ENCODE data around the gene EXOC4. TPM values are rescaled to one million over a fixed set of nuclear protein-coding genes. Genes with fewer than 3 reads are reported as not detected.

EXOC4 gene
- total RNA-seq, 2 donors from 2014 or later: 53.5 to 62.3 TPM

DNA sequence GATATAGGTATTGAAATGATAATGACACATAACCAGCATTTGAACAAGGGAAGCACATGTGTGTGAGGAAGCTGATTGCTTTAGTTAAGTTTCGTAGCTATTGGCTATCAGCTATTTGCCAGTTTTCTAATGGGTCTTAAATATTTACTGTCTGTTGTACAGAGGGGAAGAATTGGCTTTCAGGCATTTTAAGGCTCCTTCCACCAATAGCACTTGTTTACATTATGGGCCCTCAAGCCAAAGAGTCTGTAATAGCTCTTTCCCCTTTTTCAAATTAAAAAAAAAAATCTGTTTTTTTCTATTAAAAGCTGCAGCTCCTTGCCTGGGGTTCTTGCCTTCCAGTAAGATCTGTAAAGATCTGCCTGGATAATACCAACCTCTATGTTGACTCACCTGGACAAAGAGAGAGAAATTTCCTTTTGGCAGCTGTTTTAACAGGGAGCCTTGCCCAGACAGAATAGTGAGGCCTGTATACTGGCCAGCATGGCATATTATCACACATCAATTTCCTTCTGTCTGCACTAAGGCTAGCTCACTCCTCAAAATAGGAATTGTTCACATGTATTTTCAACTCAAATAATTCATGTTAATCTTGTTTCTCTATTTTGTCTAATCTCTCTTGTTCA lies 769.5 kb downstream of the EXOC4 start:
- H3K4me3 Mint-ChIP-seq: no peak overlapping the region
- peaks cover 5% of the 10 kb centered on the region for H3K9me3 Mint-ChIP-seq
- peaks cover 5% of the 10 kb centered on the region for H3K36me3 Mint-ChIP-seq (ENCODE audit: low read depth)
- H3K27ac Mint-ChIP-seq: no peak overlapping the region
- H3K4me1 Mint-ChIP-seq: no peaks in the 10 kb centered on the region
- no peak for ATAC-seq (replicated peaks)
- no peaks in the 10 kb centered on the region for H3K27me3 Mint-ChIP-seq

DNA sequence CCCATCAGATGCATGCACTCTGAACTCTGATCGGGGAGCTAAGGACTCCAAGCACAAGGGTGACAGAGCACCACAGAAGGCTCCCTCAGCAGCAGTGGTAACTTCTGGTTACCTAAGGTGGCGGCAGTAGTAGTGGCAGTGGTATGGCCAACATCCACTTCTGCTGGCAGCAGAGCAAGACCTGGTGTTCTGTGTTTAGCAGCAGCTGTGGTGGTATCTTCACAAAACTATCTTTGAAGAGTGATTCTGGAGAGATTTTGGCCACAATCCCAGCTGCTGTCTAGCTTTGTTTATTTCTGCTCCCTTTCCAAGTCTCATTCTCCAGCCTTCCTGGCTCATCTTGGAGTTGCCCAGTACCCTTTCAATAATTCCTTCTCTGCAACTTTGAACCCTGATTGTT lies 771.9 kb downstream of the EXOC4 start:
- Mint-ChIP-seq H3K27me3 (no peaks in the 10 kb centered on the region), H3K4me1 (no peaks in the 10 kb centered on the region), H3K4me3 (no peak overlapping the region), H3K9me3 (peaks cover 5% of the 10 kb centered on the region), H3K36me3 (ENCODE audit: low read depth) (peaks cover 5% of the 10 kb centered on the region), H3K27ac (no peak overlapping the region)
- no peak for ATAC-seq (replicated peaks)

DNA sequence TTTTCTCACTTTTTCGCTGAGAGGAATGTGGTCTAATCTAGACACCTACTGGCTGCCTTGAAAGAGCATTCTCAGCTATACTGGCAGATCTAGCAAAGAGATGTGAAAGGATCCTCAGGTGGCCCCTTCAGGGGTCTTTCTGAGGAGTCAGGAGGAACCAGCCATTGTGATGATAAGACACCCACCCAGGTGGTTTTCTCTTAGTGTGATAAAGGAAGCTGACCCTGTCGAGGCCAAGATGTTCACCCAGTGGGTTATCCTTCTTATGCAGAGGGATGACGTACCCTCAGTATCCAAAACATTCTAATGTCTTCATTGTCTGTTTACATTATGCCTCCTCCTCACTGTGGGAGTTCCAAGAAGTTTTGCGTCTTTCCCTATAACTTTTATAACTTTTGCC lies 776.0 kb downstream of the EXOC4 start:
- H3K4me3 Mint-ChIP-seq: no peak overlapping the region
- H3K36me3 Mint-ChIP-seq (ENCODE audit: low read depth): peaks cover 5% of the 10 kb centered on the region
- H3K27me3 Mint-ChIP-seq: no peaks in the 10 kb centered on the region
- H3K9me3 Mint-ChIP-seq: peaks cover 5% of the 10 kb centered on the region
- no peak for ATAC-seq (replicated peaks)
- no peaks in the 10 kb centered on the region for H3K4me1 Mint-ChIP-seq
- no peak overlapping the region for H3K27ac Mint-ChIP-seq

DNA sequence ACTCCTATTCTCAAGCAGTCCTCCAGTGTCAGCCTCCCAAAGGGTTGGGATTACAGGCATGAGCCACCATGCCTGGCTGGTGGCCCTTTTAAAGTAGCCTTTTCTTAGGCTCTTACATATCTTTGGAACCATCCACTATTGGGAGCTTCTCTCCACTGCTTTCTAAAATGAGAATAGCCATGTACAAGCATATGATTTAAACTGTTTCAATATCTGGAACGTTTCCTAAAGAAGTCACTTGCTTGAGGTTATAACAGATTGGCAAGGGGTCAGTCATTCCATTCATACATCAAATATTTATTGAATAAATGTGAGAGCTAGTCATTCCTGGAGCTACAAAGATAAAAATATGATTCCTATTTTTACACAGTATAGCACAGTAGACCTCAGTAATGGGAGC lies 776.9 kb downstream of the EXOC4 start:
- H3K27me3 Mint-ChIP-seq: no peaks in the 10 kb centered on the region
- H3K36me3 Mint-ChIP-seq (ENCODE audit: low read depth): peaks cover 5% of the 10 kb centered on the region
- H3K4me1 Mint-ChIP-seq: no peaks in the 10 kb centered on the region
- H3K9me3 Mint-ChIP-seq: peaks cover 5% of the 10 kb centered on the region
- H3K4me3 Mint-ChIP-seq: no peak overlapping the region
- H3K27ac Mint-ChIP-seq: no peak overlapping the region
- ATAC-seq (replicated peaks): no peak

DNA sequence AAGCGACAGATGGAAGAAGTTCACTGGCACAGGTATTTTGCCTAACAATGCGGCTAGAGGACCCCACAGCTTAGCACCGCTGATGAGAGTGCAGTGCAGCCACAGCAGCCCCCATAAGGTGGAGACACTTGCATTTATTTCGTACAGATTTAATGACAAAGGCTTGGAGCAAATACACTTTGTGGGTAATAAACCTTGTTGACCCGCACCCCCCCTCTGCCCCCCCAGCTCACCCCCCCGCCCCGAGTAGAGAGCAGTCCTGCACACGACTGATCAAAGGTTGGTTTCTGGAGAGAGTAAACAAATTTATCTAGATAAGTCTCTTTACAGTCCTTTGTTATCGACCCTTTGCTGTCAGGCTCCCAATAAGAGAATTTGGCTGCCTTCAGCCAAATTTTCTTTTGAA lies 777.6 kb downstream of the EXOC4 start:
- peaks cover 5% of the 10 kb centered on the region for H3K36me3 Mint-ChIP-seq (ENCODE audit: low read depth)
- H3K4me3 Mint-ChIP-seq: no peak overlapping the region
- no peak overlapping the region for H3K27ac Mint-ChIP-seq
- H3K4me1 Mint-ChIP-seq: no peaks in the 10 kb centered on the region
- ATAC-seq (replicated peaks): no peak
- peaks cover 5% of the 10 kb centered on the region for H3K9me3 Mint-ChIP-seq
- no peaks in the 10 kb centered on the region for H3K27me3 Mint-ChIP-seq

DNA sequence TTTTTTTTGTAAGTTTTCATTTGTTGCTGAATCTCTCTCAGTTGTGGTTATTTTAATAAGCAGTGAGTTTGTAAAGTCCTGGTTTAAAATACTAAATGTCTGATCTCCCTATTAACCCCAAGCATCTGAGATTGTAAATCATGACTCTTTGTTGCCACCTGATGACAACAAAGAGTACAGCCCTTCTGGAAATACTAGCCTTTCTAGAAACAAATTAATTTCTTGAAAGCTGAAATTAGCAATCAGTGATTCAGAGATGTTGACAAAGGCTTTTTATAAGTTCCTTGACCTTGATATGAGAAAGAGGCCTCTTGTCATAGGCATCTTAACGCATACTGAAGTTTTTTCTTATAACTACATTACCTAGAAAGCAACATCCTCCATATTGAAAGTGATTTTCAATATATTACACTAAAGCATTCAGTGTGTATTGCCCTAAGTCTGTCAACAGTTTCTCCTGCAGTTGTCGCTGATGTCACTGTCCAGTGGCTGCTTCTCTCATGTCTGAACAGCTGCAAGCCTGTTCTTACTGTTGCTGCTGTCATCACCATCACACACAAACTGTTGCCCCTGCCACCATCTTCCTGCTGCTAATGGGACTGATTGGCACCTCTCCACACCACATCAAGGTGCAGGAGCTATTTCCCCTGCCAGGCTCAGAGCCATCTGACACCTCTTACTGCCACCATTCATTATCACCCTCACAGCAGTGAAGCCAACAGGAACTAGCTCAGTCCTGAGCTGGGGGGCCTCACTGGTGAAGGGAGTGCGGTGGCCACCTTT lies 779.1 kb downstream of the EXOC4 start:
- Mint-ChIP-seq H3K36me3 (ENCODE audit: low read depth) (no peaks in the 10 kb centered on the region), H3K27me3 (no peaks in the 10 kb centered on the region), H3K4me1 (no peaks in the 10 kb centered on the region), H3K9me3 (no peaks in the 10 kb centered on the region), H3K27ac (no peak overlapping the region), H3K4me3 (no peak overlapping the region)
- ATAC-seq (replicated peaks): no peak

DNA sequence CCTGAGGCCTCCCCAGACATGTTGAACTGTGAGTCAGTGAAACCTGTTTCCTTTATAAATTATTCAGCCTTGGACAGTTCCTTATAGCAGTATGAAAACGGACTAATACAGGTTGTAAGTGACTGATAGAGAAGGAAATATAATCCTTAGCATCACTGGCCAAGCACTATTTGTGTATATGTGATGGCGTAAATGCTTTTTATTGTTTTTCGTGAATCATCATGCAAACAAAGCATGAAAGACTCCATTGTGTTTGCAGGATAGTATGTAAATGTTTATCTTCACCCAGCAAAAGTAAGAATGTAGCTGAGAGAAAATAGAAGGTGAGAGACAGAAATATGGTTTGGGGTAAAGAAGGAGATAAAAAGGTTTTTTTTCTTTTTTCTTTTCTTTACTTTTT lies 781.8 kb downstream of the EXOC4 start:
- Mint-ChIP-seq H3K27ac (no peak overlapping the region), H3K9me3 (no peaks in the 10 kb centered on the region), H3K27me3 (no peaks in the 10 kb centered on the region), H3K4me1 (no peaks in the 10 kb centered on the region), H3K36me3 (ENCODE audit: low read depth) (no peaks in the 10 kb centered on the region), H3K4me3 (no peak overlapping the region)
- ATAC-seq (replicated peaks): no peak

DNA sequence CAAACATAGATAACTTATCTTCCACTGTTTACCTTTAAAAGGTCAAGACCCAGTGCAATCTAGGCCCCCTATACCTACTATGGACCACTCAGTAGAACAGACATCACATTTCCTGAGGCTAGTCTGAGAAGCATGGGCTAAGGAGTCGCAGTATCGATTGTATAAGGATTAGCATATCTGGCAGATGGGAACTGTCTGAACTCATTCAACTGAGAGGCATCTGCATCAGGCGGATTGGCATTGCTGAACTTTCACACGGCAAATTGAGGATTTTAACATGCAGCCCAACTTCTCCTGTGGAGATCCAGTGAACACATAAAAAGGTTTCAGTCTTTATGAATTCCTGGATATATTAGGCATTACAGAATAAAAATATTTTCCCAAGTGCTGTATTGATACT lies 785.1 kb downstream of the EXOC4 start:
- no peak for ATAC-seq (replicated peaks)
- Mint-ChIP-seq H3K9me3 (no peaks in the 10 kb centered on the region), H3K27me3 (no peaks in the 10 kb centered on the region), H3K36me3 (ENCODE audit: low read depth) (no peaks in the 10 kb centered on the region), H3K4me1 (no peaks in the 10 kb centered on the region), H3K4me3 (no peak overlapping the region), H3K27ac (no peak overlapping the region)

DNA sequence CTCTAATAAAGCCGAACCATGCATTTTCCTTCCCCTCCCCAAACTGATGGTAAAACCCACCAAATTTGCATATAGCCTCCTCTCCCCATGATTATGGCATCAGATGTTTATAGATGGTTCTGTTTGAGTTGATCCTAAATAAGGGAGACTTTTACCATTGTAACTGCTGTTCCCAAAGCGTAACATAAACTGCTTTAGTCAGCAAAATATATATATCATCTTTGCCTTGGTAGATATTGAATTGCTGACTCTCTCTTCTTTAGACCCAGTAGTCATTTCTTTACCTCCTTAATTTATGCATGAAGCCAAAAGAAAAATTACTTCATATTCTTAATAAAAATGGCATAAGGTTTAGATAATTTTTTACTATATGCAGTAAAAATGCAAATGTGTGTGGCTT lies 788.1 kb downstream of the EXOC4 start:
- no peak for ATAC-seq (replicated peaks)
- H3K4me3 Mint-ChIP-seq: no peak overlapping the region
- H3K36me3 Mint-ChIP-seq (ENCODE audit: low read depth): no peaks in the 10 kb centered on the region
- no peaks in the 10 kb centered on the region for H3K9me3 Mint-ChIP-seq
- no peaks in the 10 kb centered on the region for H3K4me1 Mint-ChIP-seq
- H3K27ac Mint-ChIP-seq: no peak overlapping the region
- no peaks in the 10 kb centered on the region for H3K27me3 Mint-ChIP-seq

DNA sequence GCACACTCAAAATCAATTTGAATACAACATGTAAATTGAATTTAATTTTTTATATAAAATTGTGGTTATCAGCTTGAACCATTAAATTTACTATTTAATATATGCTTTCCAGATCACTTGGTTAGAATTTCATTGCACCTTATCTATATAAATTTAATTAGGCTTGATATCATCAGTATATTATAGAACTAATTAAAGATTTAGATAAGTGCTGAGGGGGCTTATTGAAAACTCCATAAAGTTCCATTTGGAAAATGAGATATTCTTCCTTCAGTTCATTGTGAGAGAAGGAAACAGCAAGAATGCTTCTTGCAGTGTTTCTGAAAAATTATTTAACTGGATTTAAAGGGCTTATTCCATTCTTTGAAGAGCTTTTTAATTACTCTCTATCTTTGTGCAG lies 788.6 kb downstream of the EXOC4 start:
- no peak for ATAC-seq (replicated peaks)
- no peak overlapping the region for H3K4me3 Mint-ChIP-seq
- H3K27me3 Mint-ChIP-seq: no peaks in the 10 kb centered on the region
- no peaks in the 10 kb centered on the region for H3K4me1 Mint-ChIP-seq
- no peaks in the 10 kb centered on the region for H3K36me3 Mint-ChIP-seq (ENCODE audit: low read depth)
- H3K9me3 Mint-ChIP-seq: no peaks in the 10 kb centered on the region
- H3K27ac Mint-ChIP-seq: no peak overlapping the region

DNA sequence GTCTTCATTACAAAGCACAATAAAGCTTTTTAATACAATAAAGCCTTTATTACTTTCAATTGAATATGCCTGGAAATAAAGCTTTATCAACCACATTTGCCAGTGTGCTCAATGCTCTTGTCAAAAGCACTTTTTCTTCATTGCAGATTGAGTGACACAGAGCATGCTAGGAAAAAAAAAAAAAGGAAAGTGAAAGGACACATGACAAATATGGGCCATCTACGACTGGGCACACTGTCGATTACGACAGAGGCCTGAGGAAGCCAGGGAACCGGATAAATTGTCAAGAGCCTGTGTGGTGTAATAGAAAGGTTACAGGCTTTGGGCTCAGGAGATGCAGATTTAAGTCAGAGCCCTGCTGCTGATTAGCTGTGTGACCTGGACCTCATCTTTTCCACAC lies 789.4 kb downstream of the EXOC4 start:
- Mint-ChIP-seq H3K4me1 (no peaks in the 10 kb centered on the region), H3K27ac (no peak overlapping the region), H3K4me3 (no peak overlapping the region), H3K27me3 (no peaks in the 10 kb centered on the region), H3K9me3 (peaks cover under 1% of the 10 kb centered on the region), H3K36me3 (ENCODE audit: low read depth) (no peaks in the 10 kb centered on the region)
- ATAC-seq (replicated peaks): no peak

DNA sequence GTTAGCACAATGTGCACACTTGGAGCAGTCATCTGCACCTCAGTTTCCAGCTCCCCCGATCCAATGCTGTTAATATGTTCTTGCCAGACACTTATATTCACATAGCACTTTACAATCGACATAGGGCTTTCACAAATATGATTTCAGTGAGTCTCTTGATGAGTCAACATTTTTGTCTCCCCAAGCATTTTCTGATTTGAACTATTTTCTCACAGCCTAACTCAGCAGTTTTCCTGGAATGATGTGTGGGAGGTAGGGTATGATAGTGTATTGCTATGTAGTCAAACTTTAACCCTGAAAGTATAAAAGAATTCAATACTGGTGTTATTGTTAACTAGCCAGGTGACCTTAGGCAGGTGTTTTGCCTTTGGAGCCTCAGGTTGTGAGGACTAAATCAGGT lies 791.8 kb downstream of the EXOC4 start:
- H3K9me3 Mint-ChIP-seq: peaks cover 7% of the 10 kb centered on the region
- H3K4me3 Mint-ChIP-seq: no peak overlapping the region
- H3K27ac Mint-ChIP-seq: no peak overlapping the region
- no peaks in the 10 kb centered on the region for H3K36me3 Mint-ChIP-seq (ENCODE audit: low read depth)
- H3K27me3 Mint-ChIP-seq: no peaks in the 10 kb centered on the region
- no peaks in the 10 kb centered on the region for H3K4me1 Mint-ChIP-seq
- ATAC-seq (replicated peaks): no peak

DNA sequence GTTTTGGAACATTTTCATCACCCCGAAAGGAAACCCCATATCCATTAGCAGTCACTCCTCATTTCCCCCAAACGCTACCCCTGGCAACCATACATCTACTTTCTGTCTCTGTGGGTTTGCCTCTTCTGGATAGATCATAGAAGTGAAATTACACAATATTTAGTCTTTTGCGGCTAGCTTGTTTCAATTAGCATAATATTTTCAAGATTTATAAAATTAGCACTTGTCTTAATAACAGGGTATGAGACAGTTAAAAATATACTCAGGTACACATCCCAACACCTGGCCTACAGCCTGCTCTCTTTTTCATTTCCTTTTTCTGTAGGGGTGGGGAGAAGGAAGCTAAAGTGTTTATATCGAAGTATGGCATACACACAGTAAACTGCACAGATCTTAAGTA lies 792.8 kb downstream of the EXOC4 start:
- H3K27ac Mint-ChIP-seq: no peak overlapping the region
- peaks cover 7% of the 10 kb centered on the region for H3K9me3 Mint-ChIP-seq
- no peaks in the 10 kb centered on the region for H3K36me3 Mint-ChIP-seq (ENCODE audit: low read depth)
- H3K4me3 Mint-ChIP-seq: no peak overlapping the region
- no peaks in the 10 kb centered on the region for H3K4me1 Mint-ChIP-seq
- no peak for ATAC-seq (replicated peaks)
- H3K27me3 Mint-ChIP-seq: no peaks in the 10 kb centered on the region

DNA sequence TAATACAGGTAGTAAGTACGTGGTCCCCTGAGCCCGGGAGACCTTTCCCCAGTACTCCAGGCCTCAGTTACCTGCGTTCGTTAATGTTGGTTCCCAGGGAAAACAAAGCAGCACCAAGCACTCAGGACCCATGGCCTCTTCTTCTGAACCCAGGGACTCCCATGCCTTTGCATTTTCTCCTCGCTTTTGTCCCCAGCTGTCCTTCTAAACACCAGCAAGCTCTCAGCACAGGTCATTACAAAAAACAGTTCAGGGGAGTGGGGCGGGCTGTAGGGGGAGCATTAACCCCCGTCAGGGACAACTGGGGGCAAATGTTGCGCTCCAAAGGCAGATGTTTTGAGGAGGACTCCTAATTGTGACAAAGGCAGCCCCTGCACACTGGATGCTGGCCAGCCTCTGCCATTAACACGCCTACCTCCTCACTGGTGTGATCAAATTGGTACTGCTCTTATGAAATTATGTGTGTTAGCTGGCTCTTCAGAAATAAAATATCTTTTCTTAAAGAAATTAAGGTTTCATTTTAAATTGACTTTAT lies 793.8 kb downstream of the EXOC4 start:
- no peaks in the 10 kb centered on the region for H3K4me1 Mint-ChIP-seq
- H3K27me3 Mint-ChIP-seq: no peaks in the 10 kb centered on the region
- peaks cover 7% of the 10 kb centered on the region for H3K9me3 Mint-ChIP-seq
- no peaks in the 10 kb centered on the region for H3K36me3 Mint-ChIP-seq (ENCODE audit: low read depth)
- H3K4me3 Mint-ChIP-seq: no peak overlapping the region
- no peak for ATAC-seq (replicated peaks)
- H3K27ac Mint-ChIP-seq: no peak overlapping the region

DNA sequence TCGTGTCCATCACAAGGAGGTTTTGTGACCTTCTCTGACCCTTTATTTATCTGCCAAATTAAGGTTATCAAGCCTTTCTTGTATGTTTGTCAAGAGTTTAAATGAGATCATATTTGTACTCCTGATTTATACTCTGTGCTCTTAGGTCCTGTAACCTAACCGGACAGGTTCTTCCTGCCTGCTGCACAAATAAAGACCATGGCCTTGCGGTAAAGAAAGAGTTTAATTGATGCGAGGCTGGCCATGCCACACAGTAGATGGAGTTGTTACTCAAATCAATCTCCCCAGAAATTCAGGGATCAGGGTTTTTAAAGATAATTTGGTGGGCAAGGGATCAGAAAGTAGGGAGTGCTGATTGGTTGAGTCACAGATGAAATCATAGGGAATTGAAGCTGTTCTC lies 794.8 kb downstream of the EXOC4 start:
- no peak for ATAC-seq (replicated peaks)
- no peak overlapping the region for H3K27ac Mint-ChIP-seq
- no peaks in the 10 kb centered on the region for H3K36me3 Mint-ChIP-seq (ENCODE audit: low read depth)
- no peak overlapping the region for H3K4me3 Mint-ChIP-seq
- peaks cover 7% of the 10 kb centered on the region for H3K9me3 Mint-ChIP-seq
- H3K4me1 Mint-ChIP-seq: no peaks in the 10 kb centered on the region
- no peaks in the 10 kb centered on the region for H3K27me3 Mint-ChIP-seq
